DOHH2 (cell line): ENCODE data around the gene PPIE.

Experiments used
- H3F3A ChIP-seq: fragments of 200-600 bp; sonication (generic), shearing (Covaris generic); 2 replicates; pipeline ENCODE4 v1.6.0; 2016; ENCODE audit warnings: antibody characterized with exemption, mild to moderate bottlenecking; ENCODE audit not compliant: control insufficient read depth, insufficient read depth
- H3K27ac ChIP-seq: fragments of 200-600 bp; sonication (generic); 2 replicates; pipeline ENCODE4 v1.5.1; 2014; ENCODE audit warnings: low read depth, mild to moderate bottlenecking, low read length, moderate library complexity
- H3K27me3 ChIP-seq: fragments of 200-600 bp; sonication (generic); 2 replicates; pipeline ENCODE4 v1.6.1; 2014; ENCODE audit warnings: mild to moderate bottlenecking, low read length, mixed read lengths; ENCODE audit not compliant: control insufficient read depth
- H3K36me3 ChIP-seq: fragments of 200-600 bp; sonication (generic); 2 replicates; pipeline ENCODE4 v1.6.1; 2014; ENCODE audit warnings: mild to moderate bottlenecking, low read length, moderate library complexity, mixed read lengths; ENCODE audit not compliant: control insufficient read depth
- H3K4me1 ChIP-seq: fragments of 200-600 bp; sonication (generic); 2 replicates; pipeline ENCODE4 v1.6.1; 2014; ENCODE audit warnings: mild to moderate bottlenecking, low read length, mixed read lengths; ENCODE audit not compliant: control insufficient read depth
- H3K4me2 ChIP-seq: fragments of 200-600 bp; sonication (generic); 2 replicates; pipeline ENCODE4 v1.6.0; 2014; ENCODE audit warnings: mild to moderate bottlenecking, low read length, moderate library complexity
- H3K4me3 ChIP-seq: fragments of 200-600 bp; sonication (generic); 2 replicates; pipeline ENCODE4 v1.5.1; 2014; ENCODE audit warnings: mild to moderate bottlenecking, low read length, mixed read lengths
- H3K79me2 ChIP-seq: fragments of 200-600 bp; sonication (generic); 2 replicates; pipeline ENCODE4 v1.6.1; 2014; ENCODE audit warnings: mild to moderate bottlenecking, low read length, mixed read lengths; ENCODE audit not compliant: control insufficient read depth
- H3K9me2 ChIP-seq: fragments of 200-600 bp; sonication (generic); replicated peaks from 2 replicates; pipeline ENCODE4 v1.6.1; 2014; ENCODE audit warnings: mild to moderate bottlenecking, low read length, mixed read lengths; ENCODE audit not compliant: control insufficient read depth
- H3K9me3 ChIP-seq: fragments of 200-600 bp; sonication (generic); 2 replicates; pipeline ENCODE4 v1.6.1; 2014; ENCODE audit warnings: antibody characterized with exemption, low read length, mixed read lengths; ENCODE audit not compliant: control insufficient read depth, insufficient read depth
- H4K20me1 ChIP-seq: fragments of 200-600 bp; sonication (generic); 2 replicates; pipeline ENCODE4 v1.6.0; 2014; ENCODE audit warnings: low read depth, mild to moderate bottlenecking, antibody characterized with exemption, low read length, moderate library complexity; ENCODE audit not compliant: control insufficient read depth, insufficient read depth
- CTCF ChIP-seq: fragments of 200-600 bp; sonication (generic); IDR thresholded peaks from one replicate; pipeline ENCODE4 v1.5.1; 2014; ENCODE audit warnings: antibody characterized with exemption, mild to moderate bottlenecking, low read depth, low read length; ENCODE audit not compliant: poor library complexity, severe bottlenecking
- EZH2phosphoT487 ChIP-seq: fragments of 200-600 bp; sonication (generic); IDR thresholded peaks from 2 replicates; pipeline ENCODE4 v1.6.1; 2017; ENCODE audit warnings: borderline replicate concordance, mild to moderate bottlenecking, antibody characterized with exemption, low read length, moderate library complexity, mixed read lengths

Gene PPIE

GRCh38 chr1:39732730-39733129 is 6.0 kb upstream of the PPIE start:
- Histone ChIP-seq H3K9me3 (no peaks in the 10 kb centered on the region), H3K36me3 (no peaks in the 10 kb centered on the region), H4K20me1 (no peaks in the 10 kb centered on the region), H3K27me3 (peaks cover 52% of the 10 kb centered on the region), H3K4me3 (no peak overlapping the region), H3K4me2 (no peak overlapping the region), H3K27ac (no peak overlapping the region), H3K9me2 (no peaks in the 10 kb centered on the region), H3K4me1 (peaks cover 2% of the 10 kb centered on the region; the same call in 1 of the 2 replicates), H3F3A (no peaks in the 10 kb centered on the region), H3K79me2 (no peaks in the 10 kb centered on the region)
- TF ChIP-seq EZH2phosphoT487: no peak
- TF ChIP-seq CTCF: no peak

GRCh38 chr1:39733161-39733560 is 5.5 kb upstream of the PPIE start:
- no peaks in the 10 kb centered on the region for H3K9me3 ChIP-seq
- H3K4me2 ChIP-seq: no peak overlapping the region
- no peaks in the 10 kb centered on the region for H3K9me2 ChIP-seq
- no peak overlapping the region for H3K4me3 ChIP-seq
- H3K27ac ChIP-seq: no peak overlapping the region
- peaks cover 48% of the 10 kb centered on the region for H3K27me3 ChIP-seq
- peaks cover under 1% of the 10 kb centered on the region for H3K4me1 ChIP-seq
- no peaks in the 10 kb centered on the region for H3F3A ChIP-seq
- TF ChIP-seq CTCF (no peak), EZH2phosphoT487 (no peak)
- no peaks in the 10 kb centered on the region for H4K20me1 ChIP-seq
- no peaks in the 10 kb centered on the region for H3K36me3 ChIP-seq
- H3K79me2 ChIP-seq: no peaks in the 10 kb centered on the region

DNA sequence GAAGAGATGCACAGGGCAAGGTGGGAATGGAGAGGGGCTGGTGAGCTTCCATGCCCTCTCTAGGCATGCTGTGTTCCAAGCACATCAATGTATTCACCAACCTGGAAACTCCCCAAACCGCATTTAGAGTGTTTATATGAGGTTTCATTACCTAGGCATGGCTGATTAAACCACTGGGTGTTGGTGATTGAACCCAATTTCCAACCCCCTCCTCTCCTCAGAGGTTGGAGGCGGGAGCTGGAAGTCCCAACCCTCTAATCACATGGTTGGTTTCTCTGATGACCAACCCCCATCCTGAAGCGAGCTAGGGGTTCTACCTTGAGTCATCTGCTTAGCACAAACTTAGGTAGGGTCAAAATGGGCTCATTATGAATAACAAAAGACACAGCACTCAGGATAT is 3.0 kb upstream of the PPIE start:
- no peaks in the 10 kb centered on the region for H3F3A ChIP-seq
- TF ChIP-seq CTCF (no peak), EZH2phosphoT487 (no peak)
- no peak overlapping the region for H3K4me2 ChIP-seq
- peaks cover 18% of the 10 kb centered on the region for H3K36me3 ChIP-seq
- H3K79me2 ChIP-seq: peaks cover 23% of the 10 kb centered on the region
- H3K9me2 ChIP-seq: no peaks in the 10 kb centered on the region
- no peak overlapping the region for H3K4me3 ChIP-seq
- H3K27me3 ChIP-seq: peaks cover 25% of the 10 kb centered on the region
- H3K27ac ChIP-seq: no peak overlapping the region
- H4K20me1 ChIP-seq: no peaks in the 10 kb centered on the region
- no peaks in the 10 kb centered on the region for H3K9me3 ChIP-seq
- peaks cover 17% of the 10 kb centered on the region for H3K4me1 ChIP-seq
